NB4 (cell line): Measurements from ENCODE around the gene DAGLA.

Experiments
- CTCF ChIP-seq: IDR thresholded peaks from one replicate; pipeline ENCODE4 v1.5.1; 2012; ENCODE audit warnings: low read depth, low read length
- POLR2A ChIP-seq: IDR thresholded peaks from 2 replicates; pipeline ENCODE4 v1.6.1; 2011; ENCODE audit warnings: mild to moderate bottlenecking; ENCODE audit not compliant: insufficient read length; ENCODE audit errors: extremely low read depth

- TF ChIP-seq CTCF: no peak
- TF ChIP-seq POLR2A: no peak
Observed at GRCh38 chr11:61680622-61681221, 531 bp downstream of the DAGLA start.
